IPS DF 4.7 (cell line): ENCODE results near the gene SLC43A2.
"Not testable (repeated sequence)": the region's sequence is repeated elsewhere in the genome, so short reads cannot be mapped to it uniquely, and the experiment has no call there.

Experiments used
- DNase-seq: peaks from one replicate; pipeline ENCODE4 v3.0.0-alpha.2; 2013; ENCODE audit warnings: low spot score; ENCODE audit errors: extremely low read depth

Gene SLC43A2

DNA sequence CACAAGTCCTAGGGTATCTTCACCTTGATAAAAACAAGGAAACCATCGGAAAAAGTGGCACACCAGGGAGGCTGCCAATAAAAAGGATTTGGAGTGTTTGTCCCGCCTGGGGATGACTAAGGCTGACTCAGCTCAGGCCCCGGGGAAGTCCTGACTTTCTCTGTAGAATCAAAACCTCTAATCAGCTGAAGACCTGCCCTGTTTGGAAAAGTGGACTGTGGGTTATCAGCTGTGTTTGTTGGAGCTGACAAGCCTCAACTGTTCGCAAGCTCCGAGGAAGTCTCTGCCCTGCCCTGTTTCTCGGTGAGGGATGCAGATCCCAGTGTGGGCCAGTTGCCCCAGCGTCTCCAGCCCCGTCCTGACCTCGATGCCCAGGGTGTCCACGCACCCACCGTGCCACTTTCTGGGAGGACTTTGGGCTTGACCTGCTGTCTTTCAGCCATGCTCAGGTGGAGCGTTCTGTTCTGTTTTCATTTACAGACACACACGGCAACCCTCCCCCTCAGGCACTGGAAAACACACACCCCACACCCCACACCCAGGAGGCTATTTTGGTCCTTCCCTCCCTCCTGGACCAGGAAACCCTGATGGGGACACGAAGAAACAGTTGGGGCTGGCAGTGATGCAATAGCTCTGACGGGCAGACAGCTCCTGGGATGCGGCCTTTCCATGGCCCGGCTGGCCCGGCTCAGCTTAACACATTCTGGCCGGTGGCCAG, 38.4 kb downstream of the SLC43A2 start:
- DNase-seq = no peak

DNA sequence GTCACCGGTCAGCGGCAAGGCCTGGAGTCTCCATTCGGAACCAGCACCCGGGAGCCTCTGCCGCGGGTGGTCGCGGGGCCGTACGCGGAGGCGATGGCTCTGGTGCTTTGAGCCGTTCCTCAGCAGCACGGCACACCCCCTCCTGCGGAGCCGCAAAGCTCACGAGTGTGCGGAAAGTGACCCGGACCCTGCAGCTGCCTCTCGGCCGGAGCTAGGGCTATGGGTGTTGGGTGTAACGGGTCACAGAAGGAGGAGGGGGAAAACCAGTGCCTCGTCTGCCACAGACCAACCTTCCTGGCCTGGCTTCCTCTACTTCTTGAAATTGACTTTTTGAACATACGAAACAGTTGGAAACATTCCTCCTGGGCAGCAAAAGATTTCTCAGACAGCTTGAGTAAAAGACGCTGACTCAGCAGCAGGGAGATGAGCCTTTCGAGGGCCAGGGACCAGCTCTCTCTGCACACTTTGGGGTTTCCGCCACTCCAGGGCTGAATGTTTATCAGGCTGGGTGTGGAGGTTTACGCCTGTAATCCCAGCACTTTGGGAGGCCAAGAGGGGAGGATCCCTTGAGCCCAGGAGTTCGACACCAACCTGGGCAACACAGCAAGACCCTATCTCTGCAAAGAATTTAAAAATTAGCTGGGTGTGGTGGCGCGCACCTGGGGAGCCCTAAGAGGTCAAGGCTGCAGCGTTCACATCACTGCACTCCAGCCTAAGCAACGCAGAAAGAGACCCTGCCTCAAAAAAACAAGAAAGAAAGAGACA, 39.6 kb downstream of the SLC43A2 start:
- DNase-seq = no peak

DNA sequence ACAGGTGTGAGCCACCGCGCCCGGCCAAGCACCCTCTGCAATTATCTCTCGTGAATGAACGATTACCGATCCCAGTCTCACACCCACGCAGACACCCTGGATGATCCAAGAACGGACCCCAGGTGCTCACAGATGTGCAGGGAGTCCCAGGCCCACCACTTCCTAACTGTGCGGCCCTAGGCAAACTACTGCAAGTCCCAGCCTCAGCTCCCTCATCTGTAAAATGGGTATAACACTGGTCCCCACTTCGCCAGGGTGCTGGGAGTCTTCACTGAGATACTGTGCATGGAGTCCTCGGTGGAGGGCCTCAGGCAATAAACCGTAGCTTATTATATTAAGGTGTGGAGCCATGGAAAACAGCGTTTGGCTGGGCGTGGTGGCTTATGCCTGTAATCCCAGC, 44.5 kb downstream of the SLC43A2 start:
- no peak for DNase-seq

DNA sequence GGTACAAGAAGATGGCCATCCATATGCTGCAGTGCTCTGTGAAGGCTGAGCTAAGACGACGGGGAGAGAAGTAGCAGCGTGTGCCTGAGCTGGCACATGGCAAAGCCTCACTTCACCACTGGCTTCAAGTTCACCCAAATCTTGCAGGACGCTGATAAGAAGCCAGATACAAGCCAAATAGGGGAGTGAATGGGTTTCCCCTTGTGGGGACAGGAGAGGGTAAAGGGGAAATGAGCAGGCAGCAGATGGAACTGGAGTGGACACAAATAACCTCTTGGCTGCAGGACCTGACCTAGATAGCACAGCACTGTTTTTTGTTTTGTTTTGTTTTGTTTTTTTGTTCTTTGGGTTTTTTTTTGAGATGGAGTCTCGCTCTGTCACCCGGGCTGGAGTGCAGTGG, 45.1 kb downstream of the SLC43A2 start:
- DNase-seq = no peak

DNA sequence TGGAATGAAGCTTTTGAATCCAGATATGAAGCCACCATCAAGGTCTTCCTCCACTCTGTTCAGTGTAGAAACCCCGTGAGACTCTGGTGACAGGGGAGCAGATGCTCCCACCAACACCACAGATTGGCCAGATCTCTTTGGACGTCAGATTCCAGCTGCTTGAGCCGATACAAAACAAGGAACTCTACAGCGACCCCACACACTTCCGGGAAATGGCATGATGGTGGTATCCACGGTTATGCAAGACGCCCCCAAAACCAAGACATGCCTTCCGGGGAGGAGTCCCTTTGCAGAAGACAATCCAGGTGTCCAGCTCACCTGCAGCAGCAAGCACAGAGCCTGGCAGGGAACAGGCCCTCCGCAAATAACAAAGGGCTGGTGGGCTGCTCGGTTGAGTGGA, 46.3 kb downstream of the SLC43A2 start:
- no peak for DNase-seq

DNA sequence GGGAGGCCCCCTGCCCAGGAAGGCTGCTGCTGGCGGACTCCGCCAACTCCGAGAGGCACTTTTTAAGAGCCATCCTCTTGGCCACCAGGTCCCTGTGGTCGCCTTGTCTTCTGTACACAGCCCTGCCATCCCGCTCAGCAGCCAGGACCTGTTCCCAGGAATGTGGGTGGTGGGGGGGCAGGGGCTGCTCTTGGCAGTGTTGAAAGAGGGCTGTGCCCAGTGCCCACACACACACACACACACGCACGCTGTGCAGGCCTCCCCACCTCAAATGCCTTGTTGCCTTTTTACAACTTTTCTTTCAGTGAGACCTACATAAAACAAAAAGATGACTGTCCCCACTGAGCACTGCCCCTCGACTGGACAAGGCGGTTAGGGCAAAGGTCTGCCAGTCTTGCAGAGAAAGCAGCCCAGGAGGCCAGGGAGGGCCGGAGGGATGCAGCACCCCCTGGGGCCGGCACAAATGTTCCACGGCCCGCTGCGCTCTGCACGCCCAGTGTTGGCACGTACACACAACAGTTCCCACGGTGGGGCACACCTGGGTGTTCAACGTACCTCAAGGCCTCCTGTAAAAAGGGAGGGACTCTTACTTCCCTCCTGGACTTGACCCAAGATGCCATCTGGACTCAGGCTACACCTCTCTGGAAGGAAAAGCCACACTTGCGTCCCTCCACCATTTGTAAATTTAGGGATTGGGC, 47.5 kb downstream of the SLC43A2 start:
- no peak for DNase-seq

- DNase-seq = no peak
Observed at GRCh38 chr17:1578029-1578428, 50.6 kb downstream of the SLC43A2 start.

- DNase-seq = no peak
Observed at GRCh38 chr17:1577583-1578013, 51.0 kb downstream of the SLC43A2 start.

GRCh38 chr17:1577182-1577581, 51.5 kb downstream of the SLC43A2 start:
- no peak for DNase-seq

GRCh38 chr17:1576500-1576899, 52.1 kb downstream of the SLC43A2 start:
- no peak for DNase-seq

DNA sequence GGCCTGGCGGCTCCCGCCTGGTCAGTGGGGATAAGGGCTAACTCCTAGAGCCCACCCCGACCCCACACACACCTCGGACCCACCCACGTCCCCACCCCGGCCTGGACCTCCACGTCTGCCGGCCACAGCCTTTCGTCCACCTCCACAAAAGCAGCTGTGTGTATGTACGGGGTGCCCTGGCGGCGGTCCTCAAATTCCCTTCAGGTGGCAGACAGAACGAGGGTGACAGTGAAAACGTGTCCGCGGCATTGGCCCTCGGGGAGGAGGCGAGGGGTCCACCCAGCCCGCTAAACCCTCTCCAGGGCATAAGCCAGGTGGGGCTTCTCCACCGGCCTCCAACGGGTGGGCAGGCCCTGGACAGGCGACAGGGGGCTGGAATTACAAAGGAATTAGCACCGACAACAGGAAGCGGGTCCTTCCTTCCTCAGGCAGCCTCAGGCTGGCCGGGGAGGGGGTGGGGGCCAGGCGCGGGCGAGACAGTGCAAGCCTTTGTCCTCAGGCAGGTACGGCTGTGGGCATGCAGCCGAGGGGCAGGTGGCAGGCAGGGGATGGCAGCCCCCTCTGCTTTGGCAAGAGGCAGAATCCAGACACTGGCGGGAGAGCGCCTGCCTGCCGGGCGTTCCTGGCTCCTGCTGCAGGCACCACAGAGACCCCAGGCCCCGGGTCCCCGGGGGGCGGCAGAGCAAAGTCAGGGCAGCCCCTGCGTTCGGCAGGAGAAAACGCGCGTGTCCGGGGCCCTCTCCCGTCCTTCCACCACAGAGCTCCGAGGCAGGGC, 53.8 kb downstream of the SLC43A2 start:
- no peak for DNase-seq

GRCh38 chr17:1573932-1574696, 54.5 kb downstream of the SLC43A2 start:
- no peak for DNase-seq

- not testable (repeated sequence) for DNase-seq
Observed at GRCh38 chr17:1572646-1573045, 56.0 kb downstream of the SLC43A2 start.

GRCh38 chr17:1571341-1571704, 57.3 kb downstream of the SLC43A2 start:
- no peak for DNase-seq

DNA sequence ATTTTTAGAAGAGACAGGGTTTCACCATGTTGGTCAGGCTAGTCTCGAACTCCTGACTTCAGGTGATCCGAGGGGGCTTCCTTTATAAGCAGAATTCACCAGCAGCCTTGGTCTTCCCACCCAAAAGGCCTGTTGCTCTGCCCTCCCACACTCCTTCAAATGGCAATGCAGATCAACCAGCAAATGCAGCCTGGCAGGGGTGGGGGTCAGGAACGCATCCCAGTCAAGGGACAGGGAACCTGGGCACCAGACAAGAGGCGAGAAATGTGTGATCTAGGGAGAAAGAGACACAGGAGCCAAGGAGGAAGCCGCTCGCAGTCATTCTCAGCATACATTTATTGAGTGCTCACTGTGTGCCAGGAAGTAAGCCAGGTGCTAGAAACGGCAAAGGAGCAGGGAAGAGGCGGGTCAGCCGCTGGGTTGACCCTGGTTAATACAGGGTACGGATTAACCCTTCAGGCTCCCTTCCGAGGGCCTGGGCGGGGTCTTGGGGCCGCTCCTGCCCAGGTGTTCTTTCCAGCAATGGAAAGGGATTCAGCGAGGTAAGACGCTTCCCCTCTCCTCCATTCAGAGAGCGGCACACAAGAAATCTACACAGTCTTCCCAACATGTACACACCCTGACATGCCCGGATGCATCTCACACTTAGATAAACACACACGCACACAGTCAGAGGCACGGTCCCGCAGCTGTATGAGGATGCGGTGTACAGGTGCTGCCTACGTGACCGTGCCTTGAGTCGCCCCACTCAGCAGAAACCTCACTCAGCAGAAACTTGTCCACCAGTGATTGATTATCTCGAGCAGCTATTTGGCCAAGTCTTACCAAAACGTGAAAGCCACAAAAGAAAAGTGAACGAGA, 59.5 kb downstream of the SLC43A2 start:
- DNase-seq = no peak

DNA sequence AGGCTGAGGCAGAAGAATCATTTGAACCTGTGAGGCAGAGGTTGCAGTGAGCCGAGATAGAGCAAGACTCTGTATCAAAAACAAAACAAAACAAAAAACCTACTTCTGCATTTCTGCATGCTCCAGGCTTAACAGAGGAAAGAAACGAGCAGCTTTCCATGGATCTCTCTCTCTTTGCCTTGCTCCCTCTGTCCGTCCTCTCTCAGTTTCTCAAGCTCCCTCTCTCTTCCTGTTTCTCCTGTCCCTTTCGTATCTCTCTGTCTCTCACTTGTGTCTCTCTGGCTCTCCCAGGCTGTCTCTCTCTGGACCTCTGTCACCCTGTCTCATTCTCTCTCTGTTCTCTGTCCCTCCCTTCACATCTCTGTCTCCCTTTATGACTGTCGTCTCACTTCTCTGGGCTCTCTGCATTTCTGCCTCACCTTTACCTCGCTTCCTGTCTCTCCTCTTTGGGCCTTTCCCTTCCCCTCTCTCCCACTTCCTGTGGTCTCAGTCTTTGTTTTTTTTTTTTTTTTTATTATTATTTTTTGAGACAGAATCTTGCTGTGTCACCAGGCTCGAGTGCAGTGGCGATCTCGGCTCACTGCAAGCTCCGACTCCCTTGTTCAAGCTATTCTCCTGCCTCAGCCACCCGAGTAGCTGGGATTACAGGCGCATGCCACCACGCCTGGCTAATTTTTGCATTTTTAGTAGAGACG, 62.0 kb downstream of the SLC43A2 start:
- no peak for DNase-seq

DNA sequence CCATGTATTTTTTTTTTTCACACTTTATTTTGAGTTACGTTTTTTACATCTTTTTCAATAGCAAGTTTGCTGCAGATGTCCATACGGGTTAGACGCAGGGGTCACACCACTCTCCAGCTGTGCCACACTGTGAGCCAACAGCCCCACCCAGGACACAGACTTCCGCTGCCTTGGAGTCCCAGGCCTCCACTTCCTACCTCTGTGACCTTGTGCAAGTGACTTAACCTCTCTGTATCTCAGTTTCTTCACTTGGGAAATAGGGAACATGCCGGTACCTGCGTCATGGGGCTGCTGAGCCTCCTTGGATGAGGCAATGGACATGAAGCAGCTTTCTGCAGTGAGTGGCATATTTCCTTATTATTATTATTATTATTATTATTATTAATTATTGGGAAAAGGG, 62.8 kb downstream of the SLC43A2 start:
- no peak for DNase-seq

GRCh38 chr17:1563786-1564613, 64.6 kb downstream of the SLC43A2 start:
- no peak for DNase-seq

GRCh38 chr17:1563471-1563785, 65.2 kb downstream of the SLC43A2 start:
- not testable (repeated sequence) for DNase-seq
